Stomach (tissue), 4 donors: ENCODE data around the gene C1orf198.

Experiments
- POLR2A ChIP-seq, 4 donors: fragments of 450-650 bp; IDR thresholded peaks; one replicate each; pipeline ENCODE4 v1.6.1; 2016; ENCODE audit warnings: antibody characterized with exemption in 4 of 4, control low read depth in 2 of 4, mild to moderate bottlenecking in 1 of 4, moderate library complexity in 1 of 4
- POLR2AphosphoS5 ChIP-seq, 3 donors: sonication (generic); formaldehyde crosslinking; IDR thresholded peaks; one replicate each; pipeline ENCODE4 v1.6.1; 2016; ENCODE audit warnings: antibody characterized with exemption in 3 of 3
- TF ChIP-seq, protein P1 (sequence below), 7 experiments: fragments of 450-650 bp in 4 of 7; fragments of 200-600 bp in 3 of 7; sonication (generic) in 3 of 7; IDR thresholded peaks; one replicate each; pipeline ENCODE4 v1.5.1; 2016 to 2019; ENCODE audit warnings: antibody characterized with exemption in 7 of 7, control low read depth in 2 of 7, mild to moderate bottlenecking in 1 of 7

DNA sequence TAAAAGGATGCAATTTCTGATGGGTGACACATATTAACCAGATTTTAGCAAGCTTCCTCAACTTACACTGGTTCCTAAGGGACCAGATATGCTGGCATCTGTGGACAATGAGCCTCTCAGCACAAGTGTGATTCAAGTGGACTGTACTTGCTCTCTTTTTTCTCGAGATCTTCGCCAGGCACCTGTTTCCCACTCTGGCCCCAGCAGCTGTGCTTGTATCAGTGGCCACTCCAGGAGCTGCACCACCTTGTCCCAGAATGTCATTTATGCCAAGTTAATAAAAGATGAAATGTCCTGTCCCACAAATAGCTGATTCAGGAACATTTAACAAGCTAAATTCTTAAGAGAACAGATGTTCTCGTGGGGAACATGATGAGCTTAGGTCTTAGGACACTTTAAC, 14.6 kb downstream of the C1orf198 start:
- TF ChIP-seq POLR2A (IDR thresholded peaks at IDR 0.05) (no peak), POLR2AphosphoS5 (IDR thresholded peaks at IDR 0.05) (no peak)
- TF ChIP-seq, protein P1, sequence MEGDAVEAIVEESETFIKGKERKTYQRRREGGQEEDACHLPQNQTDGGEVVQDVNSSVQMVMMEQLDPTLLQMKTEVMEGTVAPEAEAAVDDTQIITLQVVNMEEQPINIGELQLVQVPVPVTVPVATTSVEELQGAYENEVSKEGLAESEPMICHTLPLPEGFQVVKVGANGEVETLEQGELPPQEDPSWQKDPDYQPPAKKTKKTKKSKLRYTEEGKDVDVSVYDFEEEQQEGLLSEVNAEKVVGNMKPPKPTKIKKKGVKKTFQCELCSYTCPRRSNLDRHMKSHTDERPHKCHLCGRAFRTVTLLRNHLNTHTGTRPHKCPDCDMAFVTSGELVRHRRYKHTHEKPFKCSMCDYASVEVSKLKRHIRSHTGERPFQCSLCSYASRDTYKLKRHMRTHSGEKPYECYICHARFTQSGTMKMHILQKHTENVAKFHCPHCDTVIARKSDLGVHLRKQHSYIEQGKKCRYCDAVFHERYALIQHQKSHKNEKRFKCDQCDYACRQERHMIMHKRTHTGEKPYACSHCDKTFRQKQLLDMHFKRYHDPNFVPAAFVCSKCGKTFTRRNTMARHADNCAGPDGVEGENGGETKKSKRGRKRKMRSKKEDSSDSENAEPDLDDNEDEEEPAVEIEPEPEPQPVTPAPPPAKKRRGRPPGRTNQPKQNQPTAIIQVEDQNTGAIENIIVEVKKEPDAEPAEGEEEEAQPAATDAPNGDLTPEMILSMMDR (IDR thresholded peaks at IDR 0.05), result no peak
